Measurements from ENCODE around the gene NBPF3. TPM values are rescaled to one million over a fixed set of nuclear protein-coding genes. Genes with fewer than 3 reads are reported as not detected.

NBPF3 gene
- total RNA-seq, 4 donors from 2014 or later, result 8.9 to 14.3 (median 12.1) TPM

- TF ChIP-seq CTCF (IDR thresholded peaks at IDR 0.05; ENCODE audit: low read depth), result no peak
Measured at GRCh38 chr1:21532496-21532895, 92.6 kb downstream of the NBPF3 start.

GRCh38 chr1:21532992-21533534, 93.1 kb downstream of the NBPF3 start:
- TF ChIP-seq CTCF (IDR thresholded peaks at IDR 0.05; ENCODE audit: low read depth), result no peak

- no peak for TF ChIP-seq CTCF (IDR thresholded peaks at IDR 0.05; ENCODE audit: low read depth)
Measured at GRCh38 chr1:21534146-21534545, 94.2 kb downstream of the NBPF3 start.

Other genes starting within 250 kb of the NBPF3 start
- 100 to 1,000 TPM in 2 of 4 donors, 10 to 100 TPM in 2; 75.7 to 188 (median 96.7) TPM for gene ECE1, start 149.7 kb upstream of the NBPF3 start, total RNA-seq
- gene ALPL, start 69.3 kb downstream of the NBPF3 start, total RNA-seq, result 10 to 100 TPM in 1 of 4 donors, 1 to 10 TPM in 3; 2.6 to 17.7 (median 9.5) TPM
- under 1 TPM in 2 of 4 donors, not detected in 2; 0.17 to 0.22 TPM for gene RAP1GAP, start 229.2 kb downstream of the NBPF3 start, total RNA-seq